Hepatocyte (in vitro differentiated cells): ENCODE measurements around the gene RARB. TPM values are rescaled to one million over a fixed set of nuclear protein-coding genes. Genes with fewer than 3 reads are reported as not detected.

Experiments used
- DNase-seq: peaks from one replicate; pipeline ENCODE4 v3.0.0-alpha.2; 2016; ENCODE audit warnings: low spot score
- H2AFZ ChIP-seq: fragments of 200-600 bp; sonication (generic); 2 replicates; pipeline ENCODE4 v1.6.0; 2016; ENCODE audit warnings: antibody characterized with exemption, mild to moderate bottlenecking
- H3K27ac ChIP-seq: fragments of 200-600 bp; sonication (generic); 2 replicates; pipeline ENCODE4 v1.5.1; 2016; ENCODE audit warnings: mild to moderate bottlenecking
- H3K27me3 ChIP-seq: fragments of 200-600 bp; sonication (generic); 2 replicates; pipeline ENCODE4 v1.6.1; 2016
- H3K36me3 ChIP-seq: fragments of 200-600 bp; sonication (generic); replicated peaks from 2 replicates; pipeline ENCODE4 v1.5.1; 2016; ENCODE audit warnings: low read depth; ENCODE audit not compliant: insufficient read depth
- H3K4me1 ChIP-seq: fragments of 200-600 bp; sonication (generic); 2 replicates; pipeline ENCODE4 v1.5.1; 2016; ENCODE audit warnings: mild to moderate bottlenecking, moderate library complexity; ENCODE audit not compliant: insufficient read depth
- H3K4me2 ChIP-seq: fragments of 200-600 bp; sonication (generic); 2 replicates; pipeline ENCODE4 v1.6.0; 2016
- H3K4me3 ChIP-seq: fragments of 200-600 bp; sonication (generic); 2 replicates; pipeline ENCODE4 v1.5.1; 2016; ENCODE audit warnings: mild to moderate bottlenecking
- H3K79me2 ChIP-seq: fragments of 200-600 bp; sonication (generic); 2 replicates; pipeline ENCODE4 v1.6.0; 2017; ENCODE audit warnings: mild to moderate bottlenecking
- H3K9me2 ChIP-seq: fragments of 200-600 bp; sonication (generic); replicated peaks from 2 replicates; pipeline ENCODE4 v1.6.0; 2017; ENCODE audit warnings: mild to moderate bottlenecking; ENCODE audit not compliant: insufficient read depth
- H3K9me3 ChIP-seq: fragments of 200-600 bp; sonication (generic); 2 replicates; pipeline ENCODE4 v1.5.1; 2016; ENCODE audit warnings: low read depth, mild to moderate bottlenecking
- H4K20me1 ChIP-seq: fragments of 200-600 bp; sonication (generic); 2 replicates; pipeline ENCODE4 v1.6.0; 2016; ENCODE audit warnings: mild to moderate bottlenecking; ENCODE audit not compliant: insufficient read depth, poor library complexity, severe bottlenecking
- EZH2 ChIP-seq: fragments of 200-600 bp; sonication (generic); IDR thresholded peaks from 2 replicates; pipeline ENCODE4 v1.6.1; 2016; ENCODE audit warnings: antibody characterized with exemption, mild to moderate bottlenecking, borderline replicate concordance
- EZH2phosphoT487 ChIP-seq: fragments of 200-600 bp; sonication (generic); IDR thresholded peaks from one replicate; pipeline ENCODE4 v1.6.1; 2018; ENCODE audit warnings: antibody characterized with exemption, mild to moderate bottlenecking, low read depth, moderate library complexity; ENCODE audit not compliant: unreplicated experiment, severe bottlenecking
- WGBS: methylation state at CpG from one replicate; pipeline ENCODE4 v1.1.6; 2016; ENCODE audit warnings: low lambda C conversion rate; ENCODE audit errors: missing lambda C conversion rate; 5-methylcytosine and 5-hydroxymethylcytosine counted together
- polyA plus RNA-seq: library from polyadenylated mRNA; unstranded; fragments of >200 nt; fragmentation: Nextera tagmentation; extraction: Ambion mirVana; gene quantifications from 2 replicates; pipeline ENCODE4 v1.2.1, GENCODE V29; 2016
- total RNA-seq: library from RNA; depleted of rRNA; stranded (reverse); fragments of >200 nt; gene quantifications from 2 replicates; pipeline ENCODE4 v1.2.3, GENCODE V29; 2014
- TF ChIP-seq, protein P1 (sequence below): fragments of 200-600 bp; sonication (generic); IDR thresholded peaks from 2 replicates; pipeline ENCODE4 v1.5.1; 2016; ENCODE audit warnings: antibody characterized with exemption, mild to moderate bottlenecking; ENCODE audit not compliant: poor library complexity

RARB gene
- total and polyA plus RNA-seq, 2 experiments from 2014 or later, result 22.2 to 30.7 TPM

DNA sequence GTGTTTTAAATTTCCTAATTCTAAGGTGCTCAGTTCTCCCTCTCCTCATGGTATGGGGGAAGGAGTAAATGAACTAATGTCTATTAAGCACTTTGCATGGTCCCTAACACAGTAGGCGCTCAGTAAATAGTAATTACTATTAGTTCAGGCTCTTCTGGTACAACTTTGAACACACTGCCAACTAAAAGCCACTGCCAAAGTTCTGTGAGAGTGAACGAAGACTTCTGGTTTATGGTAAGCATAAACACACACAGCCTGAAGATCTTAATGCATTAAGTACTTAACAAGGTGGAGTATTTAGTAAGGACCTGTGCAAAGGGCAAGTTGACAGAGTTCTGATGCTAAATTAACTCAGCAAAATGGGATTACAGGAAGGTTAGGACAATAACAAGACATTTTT lies 24.7 kb downstream of the RARB start:
- TF ChIP-seq EZH2phosphoT487, result no peak
- TF ChIP-seq, protein P1, sequence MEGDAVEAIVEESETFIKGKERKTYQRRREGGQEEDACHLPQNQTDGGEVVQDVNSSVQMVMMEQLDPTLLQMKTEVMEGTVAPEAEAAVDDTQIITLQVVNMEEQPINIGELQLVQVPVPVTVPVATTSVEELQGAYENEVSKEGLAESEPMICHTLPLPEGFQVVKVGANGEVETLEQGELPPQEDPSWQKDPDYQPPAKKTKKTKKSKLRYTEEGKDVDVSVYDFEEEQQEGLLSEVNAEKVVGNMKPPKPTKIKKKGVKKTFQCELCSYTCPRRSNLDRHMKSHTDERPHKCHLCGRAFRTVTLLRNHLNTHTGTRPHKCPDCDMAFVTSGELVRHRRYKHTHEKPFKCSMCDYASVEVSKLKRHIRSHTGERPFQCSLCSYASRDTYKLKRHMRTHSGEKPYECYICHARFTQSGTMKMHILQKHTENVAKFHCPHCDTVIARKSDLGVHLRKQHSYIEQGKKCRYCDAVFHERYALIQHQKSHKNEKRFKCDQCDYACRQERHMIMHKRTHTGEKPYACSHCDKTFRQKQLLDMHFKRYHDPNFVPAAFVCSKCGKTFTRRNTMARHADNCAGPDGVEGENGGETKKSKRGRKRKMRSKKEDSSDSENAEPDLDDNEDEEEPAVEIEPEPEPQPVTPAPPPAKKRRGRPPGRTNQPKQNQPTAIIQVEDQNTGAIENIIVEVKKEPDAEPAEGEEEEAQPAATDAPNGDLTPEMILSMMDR, result no peak
- TF ChIP-seq EZH2, result no peak
- no peaks in the 10 kb centered on the region for H3K9me3 ChIP-seq
- no peak overlapping the region for H3K4me3 ChIP-seq
- DNase-seq, result no peak
- H4K20me1 ChIP-seq, result no peaks in the 10 kb centered on the region
- 64% methylated on average over 2 of the region's 2 CpGs for WGBS
- peak overlapping the region; percentile 0 for H3K4me2 ChIP-seq
- peaks cover 67% of the 10 kb centered on the region for H3K79me2 ChIP-seq
- no peaks in the 10 kb centered on the region for H3K36me3 ChIP-seq
- H3K27ac ChIP-seq, result peak overlapping the region; percentile 15
- no peaks in the 10 kb centered on the region for H3K27me3 ChIP-seq
- H2AFZ ChIP-seq, result no peak overlapping the region
- H3K9me2 ChIP-seq, result no peaks in the 10 kb centered on the region
- H3K4me1 ChIP-seq, result peaks cover 58% of the 10 kb centered on the region

DNA sequence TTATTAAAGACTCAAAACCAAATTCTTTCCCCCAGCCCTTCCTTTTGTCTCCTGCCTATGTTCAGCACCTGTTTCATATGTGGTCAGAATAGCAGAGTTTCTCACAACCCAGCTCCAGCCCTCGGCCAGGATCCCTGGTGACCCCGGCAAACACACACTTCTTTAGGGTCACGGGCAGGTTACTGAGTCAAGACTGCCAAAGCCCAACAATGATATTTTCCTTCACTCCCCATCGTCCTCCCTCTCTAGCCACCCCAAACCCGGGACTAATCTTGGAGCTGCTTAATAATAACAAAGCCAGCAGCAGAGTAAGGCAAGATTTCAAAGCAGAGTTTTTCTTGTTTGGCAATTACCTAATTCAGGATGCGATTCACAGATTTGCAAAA lies 25.5 kb downstream of the RARB start:
- no peak overlapping the region for H2AFZ ChIP-seq
- peak overlapping the region; percentile 61 for H3K27ac ChIP-seq
- no peak for DNase-seq
- no peak overlapping the region for H3K4me3 ChIP-seq
- TF ChIP-seq EZH2, result no peak
- TF ChIP-seq EZH2phosphoT487, result no peak
- TF ChIP-seq, protein P1, result no peak
- peaks cover 67% of the 10 kb centered on the region for H3K79me2 ChIP-seq
- no peaks in the 10 kb centered on the region for H3K9me3 ChIP-seq
- H3K4me1 ChIP-seq, result peaks cover 64% of the 10 kb centered on the region
- H3K4me2 ChIP-seq, result peak overlapping the region; percentile 62
- no peaks in the 10 kb centered on the region for H4K20me1 ChIP-seq
- H3K9me2 ChIP-seq, result no peaks in the 10 kb centered on the region
- H3K27me3 ChIP-seq, result no peaks in the 10 kb centered on the region
- no peaks in the 10 kb centered on the region for H3K36me3 ChIP-seq
- WGBS, result 33% methylated on average over 6 of the region's 6 CpGs

DNA sequence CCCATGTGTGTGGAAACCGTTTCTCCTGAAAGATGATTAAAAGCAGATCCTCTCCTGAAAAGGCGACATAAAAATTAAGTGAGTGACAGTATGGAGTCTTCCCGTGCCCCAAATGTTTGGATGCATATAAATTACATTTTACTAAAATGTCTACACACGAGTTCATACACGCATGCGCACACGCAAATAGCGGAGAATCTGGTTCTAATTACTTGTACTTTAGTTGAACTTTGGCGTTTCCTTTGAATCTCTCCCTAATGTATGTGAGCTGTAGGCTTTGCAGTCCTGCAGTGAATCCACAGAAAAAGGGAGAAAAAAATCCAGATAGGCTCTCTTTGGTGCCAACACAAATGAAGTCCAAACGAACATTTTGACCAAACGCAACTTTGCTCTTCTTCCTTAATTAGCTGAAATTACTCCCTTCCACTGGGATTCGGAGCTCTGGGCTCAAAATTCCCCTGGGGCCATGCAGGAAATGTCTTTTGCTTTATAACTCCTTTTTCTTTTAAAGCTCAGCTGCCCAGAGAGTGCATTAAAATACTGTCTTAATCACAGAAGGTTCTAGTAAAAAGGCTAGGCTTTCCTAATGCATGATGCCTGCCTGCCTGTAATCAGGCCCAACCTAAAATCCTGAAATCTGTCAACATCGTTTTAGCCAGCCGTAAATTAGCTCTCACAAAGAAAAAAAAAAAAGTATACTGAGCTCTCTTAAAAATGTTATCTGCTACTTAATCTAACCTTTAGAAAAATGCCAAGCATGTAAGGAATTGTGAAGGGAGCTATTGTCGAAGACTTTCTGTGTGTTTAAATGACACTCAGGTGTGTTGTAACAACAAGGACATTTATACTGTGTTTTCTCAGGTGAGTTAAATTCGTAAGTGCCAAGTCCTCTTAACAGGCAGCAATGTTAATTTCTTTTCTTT lies 26.2 kb downstream of the RARB start:
- peak overlapping the region; percentile 61 for H3K27ac ChIP-seq
- TF ChIP-seq EZH2phosphoT487 (no peak), EZH2 (no peak)
- TF ChIP-seq, protein P1, result no peak
- H3K79me2 ChIP-seq, result peaks cover 72% of the 10 kb centered on the region
- H3K9me3 ChIP-seq, result no peaks in the 10 kb centered on the region
- no peaks in the 10 kb centered on the region for H3K36me3 ChIP-seq
- H2AFZ ChIP-seq, result no peak overlapping the region
- H3K4me3 ChIP-seq, result no peak overlapping the region
- peaks cover 63% of the 10 kb centered on the region for H3K4me1 ChIP-seq
- H4K20me1 ChIP-seq, result no peaks in the 10 kb centered on the region
- no peaks in the 10 kb centered on the region for H3K9me2 ChIP-seq
- 42% methylated on average over 16 of the region's 16 CpGs for WGBS
- peak; percentile 52 for DNase-seq
- H3K27me3 ChIP-seq, result no peaks in the 10 kb centered on the region
- peak overlapping the region; percentile 62 for H3K4me2 ChIP-seq
